Activated CD4-positive, alpha-beta memory T cell treated with anti-CD3 and anti-CD28 coated beads, Interleukin-2, amount 10 ng/mL, durations not matched to agents 7 days and 5 days (primary cell): ENCODE data around the gene PLA2G2D. TPM values are rescaled to one million over a fixed set of nuclear protein-coding genes. Genes with fewer than 3 reads are reported as not detected.

Experiments used
- CTCF ChIA-PET: fragments of 350-600 bp; sonication (Branson Sonifier 250); formaldehyde crosslinking; loops from one replicate; lab custom pipeline; 2021; ENCODE audit warnings: antibody characterized with exemption, inconsistent platforms; lab: Charles Lee
- POLR2A ChIA-PET: fragments of 350-600 bp; sonication (Branson Sonifier 250); formaldehyde crosslinking; loops from one replicate; lab custom pipeline; 2021; ENCODE audit warnings: antibody characterized with exemption; lab: Charles Lee
- DNase-seq: peaks from one replicate; pipeline ENCODE4 v3.0.0-alpha.2; 2020
- H3K27ac Mint-ChIP-seq: one replicate; pipeline ENCODE4 v1.8.0; 2021; ENCODE audit warnings: mild to moderate bottlenecking, mixed read lengths
- H3K27me3 Mint-ChIP-seq: one replicate; pipeline ENCODE4 v1.8.0; 2021; ENCODE audit warnings: mixed read lengths
- H3K36me3 Mint-ChIP-seq: one replicate; pipeline ENCODE4 v1.8.0; 2021; ENCODE audit warnings: low read depth, mixed read lengths
- H3K4me1 Mint-ChIP-seq: one replicate; pipeline ENCODE4 v1.8.0; 2021; ENCODE audit warnings: mixed read lengths
- H3K4me3 Mint-ChIP-seq: one replicate; pipeline ENCODE4 v1.8.0; 2021; ENCODE audit warnings: mild to moderate bottlenecking, mixed read lengths
- H3K9me3 Mint-ChIP-seq: one replicate; pipeline ENCODE4 v1.8.0; 2021; ENCODE audit warnings: mixed read lengths
- total RNA-seq, 2 experiments: library from RNA; stranded (reverse); gene quantifications; one replicate each; pipeline ENCODE4 v1.2.3, GENCODE V29; 2021

Gene PLA2G2D
- total RNA-seq, 2 experiments from 2014 or later, result not detected

DNA sequence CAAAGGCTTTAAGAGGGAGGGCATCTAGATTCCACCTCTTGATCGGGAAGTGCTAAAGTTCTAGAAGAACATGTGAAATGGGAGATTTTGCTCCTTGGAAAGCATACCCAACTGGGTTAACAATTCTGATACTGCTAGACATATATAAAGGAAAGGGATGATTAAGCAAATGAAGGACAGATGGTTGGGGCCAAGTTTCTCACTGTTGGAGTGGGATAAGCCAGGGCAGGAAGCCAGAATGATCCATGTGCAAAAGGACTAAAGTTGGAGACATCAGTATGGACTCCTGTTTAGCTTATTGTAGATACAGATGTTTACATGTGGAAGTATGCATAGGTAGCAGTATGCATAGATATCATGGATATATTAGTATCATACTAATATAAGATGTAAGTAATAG is 32.5 kb downstream of the PLA2G2D start:
- H3K27me3 Mint-ChIP-seq, result peaks cover 17% of the 10 kb centered on the region
- CTCF ChIA-PET, result no interaction called here
- no peak for DNase-seq

GRCh38 chr1:20083178-20083944 is 36.0 kb downstream of the PLA2G2D start:
- CTCF ChIA-PET, result no interaction called here
- no peak overlapping the region for H3K4me3 Mint-ChIP-seq
- POLR2A ChIA-PET, result no interaction called here
- no peaks in the 10 kb centered on the region for H3K9me3 Mint-ChIP-seq
- peaks cover 17% of the 10 kb centered on the region for H3K4me1 Mint-ChIP-seq
- H3K36me3 Mint-ChIP-seq, result no peaks in the 10 kb centered on the region
- peaks cover 28% of the 10 kb centered on the region for H3K27me3 Mint-ChIP-seq
- H3K27ac Mint-ChIP-seq, result no peak overlapping the region
- DNase-seq, result no peak

More for the DNA sequence above, 32.5 kb downstream of the PLA2G2D start:
- H3K36me3 Mint-ChIP-seq, result no peaks in the 10 kb centered on the region
- no peaks in the 10 kb centered on the region for H3K9me3 Mint-ChIP-seq
- no peak overlapping the region for H3K4me3 Mint-ChIP-seq
- H3K4me1 Mint-ChIP-seq, result peaks cover 4% of the 10 kb centered on the region
- H3K27ac Mint-ChIP-seq, result no peak overlapping the region
- POLR2A ChIA-PET, result no interaction called here

DNA sequence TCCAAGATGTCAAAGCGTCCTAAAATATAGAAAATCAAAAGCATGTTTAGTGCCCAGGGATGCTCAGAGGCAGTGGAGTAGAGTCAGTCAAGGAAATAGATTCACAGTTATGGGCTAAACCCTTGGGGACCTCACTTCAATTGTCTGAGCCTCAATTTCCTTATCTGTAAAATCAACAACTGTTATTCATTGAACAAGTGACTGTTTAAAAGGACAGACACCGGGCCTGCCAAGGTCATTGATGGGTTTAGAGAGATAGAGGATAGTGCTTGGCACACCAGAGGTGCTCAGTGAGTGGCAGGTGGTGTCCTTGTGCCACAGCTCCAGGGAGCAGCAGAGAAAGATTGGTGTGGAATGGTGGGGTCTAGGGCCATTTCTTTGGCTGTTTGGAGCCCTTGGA is 36.6 kb downstream of the PLA2G2D start:
- DNase-seq, result no peak
- Mint-ChIP-seq H3K4me1 (peaks cover 17% of the 10 kb centered on the region), H3K27me3 (peaks cover 33% of the 10 kb centered on the region), H3K9me3 (no peaks in the 10 kb centered on the region), H3K36me3 (no peaks in the 10 kb centered on the region), H3K4me3 (no peak overlapping the region), H3K27ac (no peak overlapping the region)
- ChIA-PET POLR2A (no interaction called here), CTCF (no interaction called here)

- no peaks in the 10 kb centered on the region for H3K36me3 Mint-ChIP-seq
- H3K9me3 Mint-ChIP-seq, result no peaks in the 10 kb centered on the region
- no peak overlapping the region for H3K4me3 Mint-ChIP-seq
- H3K4me1 Mint-ChIP-seq, result peaks cover 17% of the 10 kb centered on the region
- ChIA-PET POLR2A (no interaction called here), CTCF (interaction anchor here (0.7 kb wide), 1 partner anchor 10 kb away, joined by 3 read pairs; no protein-coding TSS in a partner anchor)
- H3K27ac Mint-ChIP-seq, result no peak overlapping the region
- no peak for DNase-seq
- peaks cover 40% of the 10 kb centered on the region for H3K27me3 Mint-ChIP-seq
Measured at GRCh38 chr1:20081353-20081810, 38.0 kb downstream of the PLA2G2D start.

DNA sequence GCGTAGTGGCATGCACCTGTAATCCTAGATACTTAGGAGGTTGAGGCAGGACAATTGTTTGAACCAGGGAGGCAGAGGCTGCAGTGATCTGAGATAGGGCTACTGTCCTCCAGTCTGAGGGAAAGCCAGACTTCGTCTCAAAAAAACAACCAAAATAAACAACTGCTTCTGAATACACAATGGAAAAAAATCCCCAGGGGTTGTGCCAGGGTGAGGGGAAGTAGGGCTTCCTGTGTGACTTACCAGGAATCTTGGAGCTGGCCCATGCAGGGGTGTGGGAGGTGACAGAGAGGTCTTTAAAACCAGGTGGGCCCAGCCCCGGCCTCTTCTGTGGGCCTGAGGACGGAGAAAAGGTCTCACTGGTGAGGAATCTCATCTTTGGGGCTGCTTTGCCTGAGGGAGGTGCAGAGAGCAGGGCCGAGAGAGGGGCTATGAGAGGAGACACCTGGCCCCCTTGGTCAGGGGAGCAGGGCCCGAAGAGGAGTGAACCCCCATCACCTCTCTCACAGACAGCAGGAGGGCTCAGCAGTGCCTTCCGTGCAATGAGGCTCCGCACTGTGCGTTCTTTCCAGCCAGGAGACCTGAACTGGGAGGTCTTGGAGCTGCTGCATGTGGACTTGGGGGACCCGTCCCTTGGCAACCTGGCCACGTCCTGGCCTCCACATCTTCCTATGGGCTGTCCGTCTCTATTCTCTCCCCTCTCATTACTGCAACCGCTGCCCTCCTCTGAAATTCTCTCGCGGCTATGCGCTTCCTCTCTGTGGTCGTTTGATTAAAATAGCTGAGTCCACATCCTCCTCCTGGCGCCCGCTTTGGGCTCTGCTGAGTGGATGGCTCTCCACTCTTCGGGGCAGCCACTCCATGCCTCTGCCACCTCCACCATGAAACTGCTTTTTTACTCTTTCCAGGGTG is 38.6 kb downstream of the PLA2G2D start:
- ChIA-PET POLR2A (no interaction called here), CTCF (interaction anchor here (0.7 kb wide), 1 partner anchor 11 kb away, joined by 3 read pairs; no protein-coding TSS in a partner anchor)
- Mint-ChIP-seq H3K4me3 (no peak overlapping the region), H3K27me3 (peaks cover 42% of the 10 kb centered on the region), H3K4me1 (peaks cover 17% of the 10 kb centered on the region), H3K36me3 (no peaks in the 10 kb centered on the region), H3K27ac (no peak overlapping the region), H3K9me3 (no peaks in the 10 kb centered on the region)
- peak; percentile 36 for DNase-seq

GRCh38 chr1:20079661-20080305 is 39.6 kb downstream of the PLA2G2D start:
- ChIA-PET CTCF (interaction anchor here (0.7 kb wide), 2 partner anchors 12 to 34 kb away, joined by 3 to 4 read pairs; no protein-coding TSS in a partner anchor), POLR2A (no interaction called here)
- Mint-ChIP-seq H3K36me3 (no peaks in the 10 kb centered on the region), H3K27ac (no peak overlapping the region), H3K27me3 (peaks cover 44% of the 10 kb centered on the region), H3K4me1 (peaks cover 17% of the 10 kb centered on the region), H3K4me3 (no peak overlapping the region), H3K9me3 (no peaks in the 10 kb centered on the region)
- DNase-seq, result no peak

DNA sequence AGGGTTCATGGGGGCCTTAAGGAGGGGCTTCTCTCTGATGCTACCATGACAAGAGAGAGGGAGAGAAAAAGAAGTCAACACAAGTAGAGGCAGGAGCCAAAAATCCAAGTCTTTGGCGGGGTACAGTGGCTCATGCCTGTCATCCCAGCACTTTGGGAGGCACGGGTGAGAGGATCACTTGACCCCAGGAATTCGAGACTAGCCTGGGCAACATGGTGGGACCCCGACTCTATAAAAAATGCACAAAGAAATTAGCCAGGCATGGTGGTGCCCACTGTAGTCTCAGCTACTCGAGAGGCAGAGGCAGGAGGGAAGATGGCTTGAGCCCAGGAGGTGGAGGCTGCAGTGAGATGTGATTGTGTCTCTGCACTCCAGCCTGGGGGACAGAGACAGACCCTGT is 40.6 kb downstream of the PLA2G2D start:
- POLR2A ChIA-PET, result no interaction called here
- peaks cover 41% of the 10 kb centered on the region for H3K27me3 Mint-ChIP-seq
- CTCF ChIA-PET, result interaction anchor here (0.7 kb wide), 4 partner anchors 13 to 340 kb away, joined by 3 to 5 read pairs (median 4); no protein-coding TSS in a partner anchor
- no peak for DNase-seq
- H3K4me1 Mint-ChIP-seq, result peaks cover 17% of the 10 kb centered on the region
- H3K4me3 Mint-ChIP-seq, result no peak overlapping the region
- no peaks in the 10 kb centered on the region for H3K9me3 Mint-ChIP-seq
- H3K27ac Mint-ChIP-seq, result no peak overlapping the region
- H3K36me3 Mint-ChIP-seq, result no peaks in the 10 kb centered on the region

- Mint-ChIP-seq H3K4me3 (no peak overlapping the region), H3K9me3 (no peaks in the 10 kb centered on the region), H3K4me1 (peaks cover 17% of the 10 kb centered on the region), H3K36me3 (no peaks in the 10 kb centered on the region), H3K27me3 (peaks cover 41% of the 10 kb centered on the region), H3K27ac (no peak overlapping the region)
- CTCF ChIA-PET, result no interaction called here
- DNase-seq, result no peak
- POLR2A ChIA-PET, result no interaction called here
Measured at GRCh38 chr1:20078171-20078651, 41.1 kb downstream of the PLA2G2D start.

DNA sequence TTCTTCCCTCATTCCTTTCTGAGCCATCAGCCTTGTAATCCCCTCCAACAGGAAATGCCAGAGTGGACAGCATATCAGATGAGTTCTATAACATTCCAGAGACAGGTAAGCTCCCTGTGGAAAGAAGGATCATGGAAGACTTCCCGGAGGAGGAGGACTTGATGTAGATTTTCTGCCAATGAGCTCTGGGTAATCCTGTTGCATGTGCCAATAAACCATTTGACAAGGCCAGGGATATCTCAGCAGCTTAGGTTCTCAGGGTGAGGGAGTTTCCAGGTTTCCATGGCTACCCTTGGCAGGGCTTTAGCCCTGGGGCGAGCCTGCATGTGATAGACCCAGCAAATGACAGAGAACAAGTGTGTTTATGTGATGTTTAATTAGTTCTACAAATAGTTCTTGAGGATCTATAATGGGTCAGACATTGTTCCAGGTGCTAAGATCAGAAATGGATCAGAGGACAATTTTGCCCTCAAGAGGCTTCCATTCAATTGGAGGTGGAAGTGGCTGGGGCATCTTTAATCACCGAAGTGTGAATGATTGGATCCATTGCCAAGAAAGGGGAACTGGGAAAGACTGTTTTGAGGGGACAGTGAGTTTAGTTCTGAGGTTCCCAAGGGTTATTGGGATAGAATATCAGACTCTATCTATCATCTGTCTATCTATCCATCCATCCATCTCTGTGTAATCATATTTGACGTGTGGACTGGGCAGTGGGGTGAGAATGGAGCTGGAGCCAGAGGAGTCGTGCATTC is 42.5 kb downstream of the PLA2G2D start:
- no peak overlapping the region for H3K4me3 Mint-ChIP-seq
- no peak for DNase-seq
- H3K9me3 Mint-ChIP-seq, result no peaks in the 10 kb centered on the region
- peaks cover 35% of the 10 kb centered on the region for H3K27me3 Mint-ChIP-seq
- no peak overlapping the region for H3K27ac Mint-ChIP-seq
- no peaks in the 10 kb centered on the region for H3K36me3 Mint-ChIP-seq
- peaks cover 14% of the 10 kb centered on the region for H3K4me1 Mint-ChIP-seq
- ChIA-PET CTCF (no interaction called here), POLR2A (no interaction called here)

DNA sequence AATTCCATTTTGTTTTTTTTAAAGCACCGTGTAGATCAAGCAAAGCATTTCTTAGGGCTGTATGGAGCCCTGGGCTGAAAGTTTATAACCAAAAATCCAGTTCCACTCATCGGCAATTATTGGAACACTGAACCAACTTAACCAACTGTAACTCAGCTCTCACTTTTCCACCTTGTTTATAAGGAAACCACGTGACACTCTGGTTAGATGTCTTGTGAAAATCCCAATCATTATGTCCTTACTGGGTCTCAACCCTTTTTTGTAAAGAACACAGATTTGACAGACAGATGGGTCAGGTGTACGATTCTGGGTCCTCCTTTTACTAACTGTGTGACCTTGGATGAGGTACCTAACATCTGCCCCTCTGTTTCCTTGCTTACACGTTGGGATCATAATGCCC is 43.1 kb downstream of the PLA2G2D start:
- H3K4me3 Mint-ChIP-seq, result no peak overlapping the region
- no peaks in the 10 kb centered on the region for H3K36me3 Mint-ChIP-seq
- DNase-seq, result no peak
- H3K27me3 Mint-ChIP-seq, result peaks cover 31% of the 10 kb centered on the region
- ChIA-PET CTCF (no interaction called here), POLR2A (no interaction called here)
- no peak overlapping the region for H3K27ac Mint-ChIP-seq
- peaks cover 10% of the 10 kb centered on the region for H3K4me1 Mint-ChIP-seq
- H3K9me3 Mint-ChIP-seq, result no peaks in the 10 kb centered on the region

DNA sequence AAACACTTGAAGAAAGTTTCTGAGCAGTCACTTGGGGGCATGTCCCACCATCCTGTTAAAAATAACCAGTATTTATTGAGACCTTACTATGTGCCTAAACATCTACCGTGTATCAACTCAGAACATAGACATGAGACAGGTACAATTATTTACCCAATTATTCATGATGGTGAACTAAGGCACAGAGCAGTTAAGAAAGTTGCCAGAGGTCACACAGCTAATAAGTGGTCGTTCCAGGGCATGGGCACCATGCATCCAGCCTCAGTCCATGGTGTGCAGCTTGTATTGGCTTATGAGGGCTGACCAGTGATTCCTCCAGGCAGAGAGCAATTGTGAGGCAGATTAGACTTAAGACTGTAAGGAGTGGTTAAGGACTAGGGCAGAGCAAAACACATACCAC is 44.0 kb downstream of the PLA2G2D start:
- Mint-ChIP-seq H3K36me3 (no peaks in the 10 kb centered on the region), H3K27me3 (peaks cover 26% of the 10 kb centered on the region), H3K27ac (no peak overlapping the region), H3K9me3 (no peaks in the 10 kb centered on the region), H3K4me1 (peaks cover 2% of the 10 kb centered on the region), H3K4me3 (no peak overlapping the region)
- ChIA-PET POLR2A (no interaction called here), CTCF (no interaction called here)
- no peak for DNase-seq

GRCh38 chr1:20074725-20075171 is 44.6 kb downstream of the PLA2G2D start:
- ChIA-PET POLR2A (no interaction called here), CTCF (no interaction called here)
- DNase-seq, result no peak
- H3K27me3 Mint-ChIP-seq, result peaks cover 26% of the 10 kb centered on the region
- H3K27ac Mint-ChIP-seq, result no peak overlapping the region
- H3K4me3 Mint-ChIP-seq, result no peak overlapping the region
- no peaks in the 10 kb centered on the region for H3K36me3 Mint-ChIP-seq
- H3K4me1 Mint-ChIP-seq, result peaks cover under 1% of the 10 kb centered on the region
- no peaks in the 10 kb centered on the region for H3K9me3 Mint-ChIP-seq
